WTC11 (cell line): ENCODE measurements around the gene PDHA1. TPM values are rescaled to one million over a fixed set of nuclear protein-coding genes. Genes with fewer than 3 reads are reported as not detected.

Experiments used
- ATAC-seq: fragments of 200-7000 bp; cut with Tn5 transposase; 2 replicates; pipeline ENCODE4 v1.10.0; 2021; ENCODE audit warnings: mild to moderate bottlenecking, moderate library complexity
- CTCF ChIA-PET: fragments of 300-600 bp; sonication (Branson Sonifier 250); formaldehyde crosslinking; loops from one replicate; lab custom pipeline; 2021; ENCODE audit warnings: antibody characterized with exemption; lab: Charles Lee
- POLR2A ChIA-PET: fragments of 350-600 bp; sonication (Branson Sonifier 250); formaldehyde crosslinking; loops from one replicate; lab custom pipeline; 2021; ENCODE audit warnings: antibody characterized with exemption; lab: Charles Lee
- DNase-seq: peaks from one replicate; pipeline ENCODE4 v3.0.0; 2021; ENCODE audit warnings: low spot score
- H3K27ac Mint-ChIP-seq: 2 replicates; pipeline ENCODE4 v1.8.0; 2021; ENCODE audit warnings: mixed read lengths
- H3K27me3 Mint-ChIP-seq: 2 replicates; pipeline ENCODE4 v1.8.0; 2021; ENCODE audit warnings: low read depth, mild to moderate bottlenecking, moderate library complexity, mixed read lengths
- H3K36me3 Mint-ChIP-seq: 2 replicates; pipeline ENCODE4 v1.8.0; 2021; ENCODE audit warnings: mixed read lengths
- H3K4me1 Mint-ChIP-seq: 2 replicates; pipeline ENCODE4 v1.8.0; 2022; ENCODE audit warnings: mixed read lengths
- H3K4me3 Mint-ChIP-seq: 2 replicates; pipeline ENCODE4 v1.8.0; 2021; ENCODE audit warnings: mild to moderate bottlenecking, moderate library complexity, mixed read lengths
- H3K9me3 Mint-ChIP-seq: 2 replicates; pipeline ENCODE4 v1.8.0; 2021; ENCODE audit warnings: mixed read lengths
- JAZF1 ChIP-seq: fragments of 250-450 bp; sonication (Bioruptor Pico); IDR thresholded peaks from 2 replicates; pipeline ENCODE4 v1.9.0; 2021; ENCODE audit warnings: moderate library complexity, mild to moderate bottlenecking, inconsistent platforms
- MYBL2 ChIP-seq: sonication (generic); formaldehyde crosslinking; IDR thresholded peaks from 2 replicates; pipeline ENCODE4 v1.8.1; 2023; ENCODE audit warnings: mild to moderate bottlenecking, moderate library complexity, missing genetic modification reagents
- RORB ChIP-seq: fragments of 250-450 bp; sonication (Bioruptor Pico); IDR thresholded peaks from 2 replicates; pipeline ENCODE4 v1.9.0; 2021; ENCODE audit warnings: mild to moderate bottlenecking
- SOX15 ChIP-seq: fragments of 250-450 bp; sonication (Bioruptor Pico); IDR thresholded peaks from 2 replicates; pipeline ENCODE4 v1.9.0; 2021; ENCODE audit warnings: mild to moderate bottlenecking
- TP53 ChIP-seq: sonication (generic); formaldehyde crosslinking; IDR thresholded peaks from 2 replicates; pipeline ENCODE4 v1.8.1; 2023; ENCODE audit warnings: mild to moderate bottlenecking, missing genetic modification reagents
- ZNF219 ChIP-seq: sonication (generic); formaldehyde crosslinking; IDR thresholded peaks from 2 replicates; pipeline ENCODE4 v1.8.0; 2023; ENCODE audit warnings: missing genetic modification reagents, mild to moderate bottlenecking, borderline replicate concordance
- ZNF317 ChIP-seq: sonication (generic); formaldehyde crosslinking; IDR thresholded peaks from 2 replicates; pipeline ENCODE4 v1.8.1; 2023; ENCODE audit warnings: low read depth, mild to moderate bottlenecking, moderate library complexity, missing genetic modification reagents, borderline replicate concordance
- ZNF671 ChIP-seq: fragments of 250-450 bp; sonication (Bioruptor Pico); IDR thresholded peaks from 2 replicates; pipeline ENCODE4 v1.8.0; 2021; ENCODE audit warnings: mild to moderate bottlenecking
- total RNA-seq: library from RNA; stranded (reverse); gene quantifications from 3 replicates; pipeline ENCODE4 v1.2.3, GENCODE V29; 2021
- TF ChIP-seq, protein P1 (sequence below): sonication (generic); formaldehyde crosslinking; IDR thresholded peaks from 2 replicates; pipeline ENCODE4 v1.8.1; 2022; ENCODE audit warnings: low read depth, missing genetic modification reagents, borderline replicate concordance
- TF ChIP-seq, protein P2 (sequence below): fragments of 250-450 bp; sonication (Bioruptor Pico); conservative IDR thresholded peaks from 2 replicates; pipeline ENCODE4 v1.9.0; 2021; ENCODE audit warnings: mild to moderate bottlenecking
- TF ChIP-seq, protein P3 (sequence below): fragments of 200-600 bp; IDR thresholded peaks from 2 replicates; pipeline ENCODE4 v1.8.0; 2022; ENCODE audit warnings: antibody characterized with exemption
- TF ChIP-seq, protein P4 (sequence below): sonication (generic); formaldehyde crosslinking; conservative IDR thresholded peaks from 2 replicates; pipeline ENCODE4 v1.8.1; 2023; ENCODE audit warnings: mild to moderate bottlenecking, low read depth, missing genetic modification reagents, moderate library complexity
- TF ChIP-seq, protein P5 (sequence below): sonication (generic); formaldehyde crosslinking; IDR thresholded peaks from 2 replicates; pipeline ENCODE4 v1.8.1; 2023; ENCODE audit warnings: mild to moderate bottlenecking, missing genetic modification reagents, borderline replicate concordance
- TF ChIP-seq, protein P6 (sequence below): sonication (generic); formaldehyde crosslinking; IDR thresholded peaks from 2 replicates; pipeline ENCODE4 v1.8.0; 2022; ENCODE audit warnings: mild to moderate bottlenecking, missing genetic modification reagents
- TF ChIP-seq, protein P7 (sequence below): sonication (generic); formaldehyde crosslinking; IDR thresholded peaks from 2 replicates; pipeline ENCODE4 v1.8.1; 2023; ENCODE audit warnings: mild to moderate bottlenecking, missing genetic modification reagents

Gene PDHA1
- total RNA-seq, 1 experiment from 2014 or later: 292 TPM

- TF ChIP-seq, protein P1, sequence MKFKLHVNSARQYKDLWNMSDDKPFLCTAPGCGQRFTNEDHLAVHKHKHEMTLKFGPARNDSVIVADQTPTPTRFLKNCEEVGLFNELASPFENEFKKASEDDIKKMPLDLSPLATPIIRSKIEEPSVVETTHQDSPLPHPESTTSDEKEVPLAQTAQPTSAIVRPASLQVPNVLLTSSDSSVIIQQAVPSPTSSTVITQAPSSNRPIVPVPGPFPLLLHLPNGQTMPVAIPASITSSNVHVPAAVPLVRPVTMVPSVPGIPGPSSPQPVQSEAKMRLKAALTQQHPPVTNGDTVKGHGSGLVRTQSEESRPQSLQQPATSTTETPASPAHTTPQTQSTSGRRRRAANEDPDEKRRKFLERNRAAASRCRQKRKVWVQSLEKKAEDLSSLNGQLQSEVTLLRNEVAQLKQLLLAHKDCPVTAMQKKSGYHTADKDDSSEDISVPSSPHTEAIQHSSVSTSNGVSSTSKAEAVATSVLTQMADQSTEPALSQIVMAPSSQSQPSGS (CRISPR knock-in tag): no peak
- no peak for TF ChIP-seq ZNF317
- TF ChIP-seq, protein P2, sequence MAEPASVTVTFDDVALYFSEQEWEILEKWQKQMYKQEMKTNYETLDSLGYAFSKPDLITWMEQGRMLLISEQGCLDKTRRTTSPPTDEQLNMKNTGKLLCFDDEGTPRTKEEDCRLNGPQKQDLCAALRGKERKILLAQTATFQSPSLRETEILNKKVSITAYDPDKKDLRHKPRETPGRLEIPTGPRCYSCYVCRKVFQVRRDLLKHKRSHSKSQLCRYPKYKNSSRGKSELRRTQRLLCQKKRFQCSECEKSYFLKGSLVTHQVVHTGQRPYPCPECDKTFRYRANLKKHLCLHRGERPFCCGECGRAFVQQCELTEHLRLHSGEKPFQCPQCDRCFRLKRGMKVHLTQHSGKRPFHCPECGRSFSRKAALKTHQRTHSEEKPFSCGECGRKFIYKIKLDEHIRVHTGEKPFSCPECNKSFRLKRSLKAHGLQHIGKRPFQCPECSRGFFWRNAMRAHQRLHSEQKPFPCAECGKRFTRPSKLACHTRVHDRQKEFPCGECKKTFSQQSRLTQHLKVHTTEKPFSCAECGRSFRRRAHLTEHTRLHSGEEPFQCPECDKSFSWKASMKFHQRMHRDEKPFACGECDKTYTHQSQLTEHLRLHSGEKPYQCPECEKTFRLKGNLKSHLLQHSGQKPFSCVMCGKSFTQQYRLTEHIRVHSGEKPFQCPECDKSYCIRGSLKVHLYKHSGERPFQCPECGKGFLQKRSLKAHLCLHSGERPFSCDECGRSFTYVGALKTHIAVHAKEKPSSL (CRISPR knock-in tag): no peak
- TF ChIP-seq ZNF671: no peak
- TF ChIP-seq, protein P3, sequence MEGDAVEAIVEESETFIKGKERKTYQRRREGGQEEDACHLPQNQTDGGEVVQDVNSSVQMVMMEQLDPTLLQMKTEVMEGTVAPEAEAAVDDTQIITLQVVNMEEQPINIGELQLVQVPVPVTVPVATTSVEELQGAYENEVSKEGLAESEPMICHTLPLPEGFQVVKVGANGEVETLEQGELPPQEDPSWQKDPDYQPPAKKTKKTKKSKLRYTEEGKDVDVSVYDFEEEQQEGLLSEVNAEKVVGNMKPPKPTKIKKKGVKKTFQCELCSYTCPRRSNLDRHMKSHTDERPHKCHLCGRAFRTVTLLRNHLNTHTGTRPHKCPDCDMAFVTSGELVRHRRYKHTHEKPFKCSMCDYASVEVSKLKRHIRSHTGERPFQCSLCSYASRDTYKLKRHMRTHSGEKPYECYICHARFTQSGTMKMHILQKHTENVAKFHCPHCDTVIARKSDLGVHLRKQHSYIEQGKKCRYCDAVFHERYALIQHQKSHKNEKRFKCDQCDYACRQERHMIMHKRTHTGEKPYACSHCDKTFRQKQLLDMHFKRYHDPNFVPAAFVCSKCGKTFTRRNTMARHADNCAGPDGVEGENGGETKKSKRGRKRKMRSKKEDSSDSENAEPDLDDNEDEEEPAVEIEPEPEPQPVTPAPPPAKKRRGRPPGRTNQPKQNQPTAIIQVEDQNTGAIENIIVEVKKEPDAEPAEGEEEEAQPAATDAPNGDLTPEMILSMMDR: no peak
- no peak for TF ChIP-seq SOX15 (CRISPR knock-in tag)
- TF ChIP-seq, protein P4, sequence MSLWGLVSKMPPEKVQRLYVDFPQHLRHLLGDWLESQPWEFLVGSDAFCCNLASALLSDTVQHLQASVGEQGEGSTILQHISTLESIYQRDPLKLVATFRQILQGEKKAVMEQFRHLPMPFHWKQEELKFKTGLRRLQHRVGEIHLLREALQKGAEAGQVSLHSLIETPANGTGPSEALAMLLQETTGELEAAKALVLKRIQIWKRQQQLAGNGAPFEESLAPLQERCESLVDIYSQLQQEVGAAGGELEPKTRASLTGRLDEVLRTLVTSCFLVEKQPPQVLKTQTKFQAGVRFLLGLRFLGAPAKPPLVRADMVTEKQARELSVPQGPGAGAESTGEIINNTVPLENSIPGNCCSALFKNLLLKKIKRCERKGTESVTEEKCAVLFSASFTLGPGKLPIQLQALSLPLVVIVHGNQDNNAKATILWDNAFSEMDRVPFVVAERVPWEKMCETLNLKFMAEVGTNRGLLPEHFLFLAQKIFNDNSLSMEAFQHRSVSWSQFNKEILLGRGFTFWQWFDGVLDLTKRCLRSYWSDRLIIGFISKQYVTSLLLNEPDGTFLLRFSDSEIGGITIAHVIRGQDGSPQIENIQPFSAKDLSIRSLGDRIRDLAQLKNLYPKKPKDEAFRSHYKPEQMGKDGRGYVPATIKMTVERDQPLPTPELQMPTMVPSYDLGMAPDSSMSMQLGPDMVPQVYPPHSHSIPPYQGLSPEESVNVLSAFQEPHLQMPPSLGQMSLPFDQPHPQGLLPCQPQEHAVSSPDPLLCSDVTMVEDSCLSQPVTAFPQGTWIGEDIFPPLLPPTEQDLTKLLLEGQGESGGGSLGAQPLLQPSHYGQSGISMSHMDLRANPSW: no peak
- TF ChIP-seq, protein P5, sequence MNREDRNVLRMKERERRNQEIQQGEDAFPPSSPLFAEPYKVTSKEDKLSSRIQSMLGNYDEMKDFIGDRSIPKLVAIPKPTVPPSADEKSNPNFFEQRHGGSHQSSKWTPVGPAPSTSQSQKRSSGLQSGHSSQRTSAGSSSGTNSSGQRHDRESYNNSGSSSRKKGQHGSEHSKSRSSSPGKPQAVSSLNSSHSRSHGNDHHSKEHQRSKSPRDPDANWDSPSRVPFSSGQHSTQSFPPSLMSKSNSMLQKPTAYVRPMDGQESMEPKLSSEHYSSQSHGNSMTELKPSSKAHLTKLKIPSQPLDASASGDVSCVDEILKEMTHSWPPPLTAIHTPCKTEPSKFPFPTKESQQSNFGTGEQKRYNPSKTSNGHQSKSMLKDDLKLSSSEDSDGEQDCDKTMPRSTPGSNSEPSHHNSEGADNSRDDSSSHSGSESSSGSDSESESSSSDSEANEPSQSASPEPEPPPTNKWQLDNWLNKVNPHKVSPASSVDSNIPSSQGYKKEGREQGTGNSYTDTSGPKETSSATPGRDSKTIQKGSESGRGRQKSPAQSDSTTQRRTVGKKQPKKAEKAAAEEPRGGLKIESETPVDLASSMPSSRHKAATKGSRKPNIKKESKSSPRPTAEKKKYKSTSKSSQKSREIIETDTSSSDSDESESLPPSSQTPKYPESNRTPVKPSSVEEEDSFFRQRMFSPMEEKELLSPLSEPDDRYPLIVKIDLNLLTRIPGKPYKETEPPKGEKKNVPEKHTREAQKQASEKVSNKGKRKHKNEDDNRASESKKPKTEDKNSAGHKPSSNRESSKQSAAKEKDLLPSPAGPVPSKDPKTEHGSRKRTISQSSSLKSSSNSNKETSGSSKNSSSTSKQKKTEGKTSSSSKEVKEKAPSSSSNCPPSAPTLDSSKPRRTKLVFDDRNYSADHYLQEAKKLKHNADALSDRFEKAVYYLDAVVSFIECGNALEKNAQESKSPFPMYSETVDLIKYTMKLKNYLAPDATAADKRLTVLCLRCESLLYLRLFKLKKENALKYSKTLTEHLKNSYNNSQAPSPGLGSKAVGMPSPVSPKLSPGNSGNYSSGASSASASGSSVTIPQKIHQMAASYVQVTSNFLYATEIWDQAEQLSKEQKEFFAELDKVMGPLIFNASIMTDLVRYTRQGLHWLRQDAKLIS: no peak
- TF ChIP-seq MYBL2: no peak
Observed at GRCh38 chrX:19354625-19355024, 10.9 kb downstream of the PDHA1 start.

GRCh38 chrX:19358521-19358920 is 14.8 kb downstream of the PDHA1 start:
- Mint-ChIP-seq H3K9me3 (no peaks in the 10 kb centered on the region), H3K27ac (no peak overlapping the region), H3K4me1 (no peaks in the 10 kb centered on the region), H3K4me3 (no peak overlapping the region), H3K36me3 (peaks cover 54% of the 10 kb centered on the region), H3K27me3 (no peaks in the 10 kb centered on the region)
- no peak for ATAC-seq
- DNase-seq: no peak
- ChIA-PET POLR2A (no interaction called here), CTCF (no interaction called here)
- TF ChIP-seq, protein P2 (CRISPR knock-in tag): no peak
- TF ChIP-seq, protein P3: no peak
- TF ChIP-seq ZNF219 (CRISPR knock-in tag) (no peak), JAZF1 (CRISPR knock-in tag) (no peak), TP53 (CRISPR knock-in tag) (no peak), RORB (CRISPR knock-in tag) (no peak)
- TF ChIP-seq, protein P6, sequence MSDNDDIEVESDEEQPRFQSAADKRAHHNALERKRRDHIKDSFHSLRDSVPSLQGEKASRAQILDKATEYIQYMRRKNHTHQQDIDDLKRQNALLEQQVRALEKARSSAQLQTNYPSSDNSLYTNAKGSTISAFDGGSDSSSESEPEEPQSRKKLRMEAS (CRISPR knock-in tag): no peak
- TF ChIP-seq, protein P7, sequence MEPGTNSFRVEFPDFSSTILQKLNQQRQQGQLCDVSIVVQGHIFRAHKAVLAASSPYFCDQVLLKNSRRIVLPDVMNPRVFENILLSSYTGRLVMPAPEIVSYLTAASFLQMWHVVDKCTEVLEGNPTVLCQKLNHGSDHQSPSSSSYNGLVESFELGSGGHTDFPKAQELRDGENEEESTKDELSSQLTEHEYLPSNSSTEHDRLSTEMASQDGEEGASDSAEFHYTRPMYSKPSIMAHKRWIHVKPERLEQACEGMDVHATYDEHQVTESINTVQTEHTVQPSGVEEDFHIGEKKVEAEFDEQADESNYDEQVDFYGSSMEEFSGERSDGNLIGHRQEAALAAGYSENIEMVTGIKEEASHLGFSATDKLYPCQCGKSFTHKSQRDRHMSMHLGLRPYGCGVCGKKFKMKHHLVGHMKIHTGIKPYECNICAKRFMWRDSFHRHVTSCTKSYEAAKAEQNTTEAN (CRISPR knock-in tag): no peak

More at GRCh38 chrX:19354625-19355024, 10.9 kb downstream of the PDHA1 start:
- DNase-seq (no peak), ATAC-seq (no peak)
- CTCF ChIA-PET: no interaction called here
- Mint-ChIP-seq H3K9me3 (no peaks in the 10 kb centered on the region), H3K4me1 (no peaks in the 10 kb centered on the region), H3K36me3 (peaks cover 73% of the 10 kb centered on the region), H3K27ac (no peak overlapping the region), H3K27me3 (no peaks in the 10 kb centered on the region), H3K4me3 (no peak overlapping the region)
- POLR2A ChIA-PET: no interaction called here
